Measurements from ENCODE around the gene NCAM1. TPM values are rescaled to one million over a fixed set of nuclear protein-coding genes. Genes with fewer than 3 reads are reported as not detected.

NCAM1 gene
- total RNA-seq, 1 experiment from 2014 or later = 5.9 TPM

DNA sequence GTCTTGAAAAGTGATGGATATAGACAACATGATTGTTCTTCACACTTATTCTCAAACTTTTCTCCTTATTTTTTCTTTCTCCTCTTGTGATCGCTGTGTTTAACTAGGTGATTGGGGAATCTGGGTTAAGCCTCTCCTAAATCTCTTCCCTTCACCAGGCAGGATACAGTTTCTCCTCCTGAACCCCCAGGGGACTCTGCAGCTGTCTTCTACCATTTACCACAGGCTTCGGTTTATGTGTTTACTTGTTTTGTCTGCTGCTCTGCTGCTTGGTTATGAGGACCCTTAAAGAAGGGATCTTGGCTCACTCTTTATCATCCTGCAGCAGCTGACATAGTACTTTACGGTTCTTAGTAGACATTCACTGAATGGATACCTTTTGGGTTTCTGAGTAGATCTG, 124.2 kb downstream of the NCAM1 start:
- ChIA-PET CTCF (no interaction called here), POLR2A (no interaction called here)
- ATAC-seq (no peak), DNase-seq (ENCODE audit: low spot score) (no peak)
- no peak overlapping the region for H3K27ac Mint-ChIP-seq
- no peak overlapping the region for H3K4me3 Mint-ChIP-seq
- no peaks in the 10 kb centered on the region for H3K36me3 Mint-ChIP-seq
- peaks cover 69% of the 10 kb centered on the region for H3K27me3 Mint-ChIP-seq (ENCODE audit: low read depth)
- TF ChIP-seq GRHL2 (CRISPR knock-in tag; IDR thresholded peaks at IDR 0.05; ENCODE audit: insufficient replicate concordance, severe bottlenecking) (no peak), ETV6 (CRISPR knock-in tag; IDR thresholded peaks at IDR 0.05) (no peak), ZNF317 (CRISPR knock-in tag; IDR thresholded peaks at IDR 0.05; ENCODE audit: borderline replicate concordance, low read depth) (no peak), GTF2I (CRISPR knock-in tag; conservative IDR thresholded peaks at IDR 0.05) (no peak), ZNF671 (CRISPR knock-in tag; IDR thresholded peaks at IDR 0.05) (no peak), FOXK1 (CRISPR knock-in tag; IDR thresholded peaks at IDR 0.05) (no peak), HMGA2 (CRISPR knock-in tag; IDR thresholded peaks at IDR 0.05) (no peak)
- TF ChIP-seq, protein P1, sequence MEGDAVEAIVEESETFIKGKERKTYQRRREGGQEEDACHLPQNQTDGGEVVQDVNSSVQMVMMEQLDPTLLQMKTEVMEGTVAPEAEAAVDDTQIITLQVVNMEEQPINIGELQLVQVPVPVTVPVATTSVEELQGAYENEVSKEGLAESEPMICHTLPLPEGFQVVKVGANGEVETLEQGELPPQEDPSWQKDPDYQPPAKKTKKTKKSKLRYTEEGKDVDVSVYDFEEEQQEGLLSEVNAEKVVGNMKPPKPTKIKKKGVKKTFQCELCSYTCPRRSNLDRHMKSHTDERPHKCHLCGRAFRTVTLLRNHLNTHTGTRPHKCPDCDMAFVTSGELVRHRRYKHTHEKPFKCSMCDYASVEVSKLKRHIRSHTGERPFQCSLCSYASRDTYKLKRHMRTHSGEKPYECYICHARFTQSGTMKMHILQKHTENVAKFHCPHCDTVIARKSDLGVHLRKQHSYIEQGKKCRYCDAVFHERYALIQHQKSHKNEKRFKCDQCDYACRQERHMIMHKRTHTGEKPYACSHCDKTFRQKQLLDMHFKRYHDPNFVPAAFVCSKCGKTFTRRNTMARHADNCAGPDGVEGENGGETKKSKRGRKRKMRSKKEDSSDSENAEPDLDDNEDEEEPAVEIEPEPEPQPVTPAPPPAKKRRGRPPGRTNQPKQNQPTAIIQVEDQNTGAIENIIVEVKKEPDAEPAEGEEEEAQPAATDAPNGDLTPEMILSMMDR (IDR thresholded peaks at IDR 0.05) = no peak
- TF ChIP-seq, protein P2, sequence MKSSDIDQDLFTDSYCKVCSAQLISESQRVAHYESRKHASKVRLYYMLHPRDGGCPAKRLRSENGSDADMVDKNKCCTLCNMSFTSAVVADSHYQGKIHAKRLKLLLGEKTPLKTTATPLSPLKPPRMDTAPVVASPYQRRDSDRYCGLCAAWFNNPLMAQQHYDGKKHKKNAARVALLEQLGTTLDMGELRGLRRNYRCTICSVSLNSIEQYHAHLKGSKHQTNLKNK (CRISPR knock-in tag; IDR thresholded peaks at IDR 0.05) = no peak
- TF ChIP-seq, protein P3, sequence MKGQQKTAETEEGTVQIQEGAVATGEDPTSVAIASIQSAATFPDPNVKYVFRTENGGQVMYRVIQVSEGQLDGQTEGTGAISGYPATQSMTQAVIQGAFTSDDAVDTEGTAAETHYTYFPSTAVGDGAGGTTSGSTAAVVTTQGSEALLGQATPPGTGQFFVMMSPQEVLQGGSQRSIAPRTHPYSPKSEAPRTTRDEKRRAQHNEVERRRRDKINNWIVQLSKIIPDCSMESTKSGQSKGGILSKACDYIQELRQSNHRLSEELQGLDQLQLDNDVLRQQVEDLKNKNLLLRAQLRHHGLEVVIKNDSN (CRISPR knock-in tag; IDR thresholded peaks at IDR 0.05) = no peak
- TF ChIP-seq, protein P4, sequence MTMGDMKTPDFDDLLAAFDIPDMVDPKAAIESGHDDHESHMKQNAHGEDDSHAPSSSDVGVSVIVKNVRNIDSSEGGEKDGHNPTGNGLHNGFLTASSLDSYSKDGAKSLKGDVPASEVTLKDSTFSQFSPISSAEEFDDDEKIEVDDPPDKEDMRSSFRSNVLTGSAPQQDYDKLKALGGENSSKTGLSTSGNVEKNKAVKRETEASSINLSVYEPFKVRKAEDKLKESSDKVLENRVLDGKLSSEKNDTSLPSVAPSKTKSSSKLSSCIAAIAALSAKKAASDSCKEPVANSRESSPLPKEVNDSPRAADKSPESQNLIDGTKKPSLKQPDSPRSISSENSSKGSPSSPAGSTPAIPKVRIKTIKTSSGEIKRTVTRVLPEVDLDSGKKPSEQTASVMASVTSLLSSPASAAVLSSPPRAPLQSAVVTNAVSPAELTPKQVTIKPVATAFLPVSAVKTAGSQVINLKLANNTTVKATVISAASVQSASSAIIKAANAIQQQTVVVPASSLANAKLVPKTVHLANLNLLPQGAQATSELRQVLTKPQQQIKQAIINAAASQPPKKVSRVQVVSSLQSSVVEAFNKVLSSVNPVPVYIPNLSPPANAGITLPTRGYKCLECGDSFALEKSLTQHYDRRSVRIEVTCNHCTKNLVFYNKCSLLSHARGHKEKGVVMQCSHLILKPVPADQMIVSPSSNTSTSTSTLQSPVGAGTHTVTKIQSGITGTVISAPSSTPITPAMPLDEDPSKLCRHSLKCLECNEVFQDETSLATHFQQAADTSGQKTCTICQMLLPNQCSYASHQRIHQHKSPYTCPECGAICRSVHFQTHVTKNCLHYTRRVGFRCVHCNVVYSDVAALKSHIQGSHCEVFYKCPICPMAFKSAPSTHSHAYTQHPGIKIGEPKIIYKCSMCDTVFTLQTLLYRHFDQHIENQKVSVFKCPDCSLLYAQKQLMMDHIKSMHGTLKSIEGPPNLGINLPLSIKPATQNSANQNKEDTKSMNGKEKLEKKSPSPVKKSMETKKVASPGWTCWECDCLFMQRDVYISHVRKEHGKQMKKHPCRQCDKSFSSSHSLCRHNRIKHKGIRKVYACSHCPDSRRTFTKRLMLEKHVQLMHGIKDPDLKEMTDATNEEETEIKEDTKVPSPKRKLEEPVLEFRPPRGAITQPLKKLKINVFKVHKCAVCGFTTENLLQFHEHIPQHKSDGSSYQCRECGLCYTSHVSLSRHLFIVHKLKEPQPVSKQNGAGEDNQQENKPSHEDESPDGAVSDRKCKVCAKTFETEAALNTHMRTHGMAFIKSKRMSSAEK (CRISPR knock-in tag; IDR thresholded peaks at IDR 0.05; ENCODE audit: borderline replicate concordance) = no peak
- no peaks in the 10 kb centered on the region for H3K9me3 Mint-ChIP-seq
- H3K4me1 Mint-ChIP-seq = peaks cover 27% of the 10 kb centered on the region

DNA sequence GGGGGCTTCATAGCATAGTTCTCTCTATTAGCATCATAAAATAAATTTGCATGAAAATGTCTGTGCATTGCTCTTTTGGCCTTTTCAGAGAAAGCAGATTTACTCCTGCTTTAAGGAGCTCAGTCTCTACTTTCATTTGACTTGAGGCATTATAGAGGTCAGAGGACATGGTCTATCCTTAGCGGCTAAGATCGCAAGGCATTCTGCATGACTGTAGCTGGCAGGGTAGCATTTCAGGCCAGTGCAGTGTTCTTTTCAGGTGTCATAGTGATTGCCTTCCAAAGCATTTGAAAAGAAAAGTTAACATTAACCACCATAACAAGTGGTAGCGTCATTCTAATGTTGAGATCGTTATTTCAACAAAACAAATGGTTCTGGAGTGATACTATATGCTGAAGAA, 126.5 kb downstream of the NCAM1 start:
- POLR2A ChIA-PET = interaction anchor here (0.6 kb wide), 1 partner anchor 256 kb away, joined by 4 read pairs; no protein-coding TSS in a partner anchor
- Mint-ChIP-seq H3K4me1 (peaks cover 22% of the 10 kb centered on the region), H3K27me3 (ENCODE audit: low read depth) (peaks cover 90% of the 10 kb centered on the region), H3K36me3 (no peaks in the 10 kb centered on the region), H3K9me3 (no peaks in the 10 kb centered on the region), H3K4me3 (no peak overlapping the region), H3K27ac (no peak overlapping the region)
- peak; percentile 92 for ATAC-seq
- DNase-seq (ENCODE audit: low spot score) = no peak
- CTCF ChIA-PET = interaction anchor here (1.2 kb wide), 1 partner anchor 293 kb away, joined by 3 read pairs; no protein-coding TSS in a partner anchor
- TF ChIP-seq JUN (CRISPR knock-in tag; IDR thresholded peaks at IDR 0.05) (no peak), JAZF1 (CRISPR knock-in tag; IDR thresholded peaks at IDR 0.05) (no peak), MXD4 (CRISPR knock-in tag; IDR thresholded peaks at IDR 0.05; ENCODE audit: borderline replicate concordance) (no peak), FOXK1 (CRISPR knock-in tag; IDR thresholded peaks at IDR 0.05) (no peak), CREB1 (CRISPR knock-in tag; IDR thresholded peaks at IDR 0.05) (no peak), NFYB (CRISPR knock-in tag; conservative IDR thresholded peaks at IDR 0.05; ENCODE audit: low read depth) (no peak)
- TF ChIP-seq, protein P5, sequence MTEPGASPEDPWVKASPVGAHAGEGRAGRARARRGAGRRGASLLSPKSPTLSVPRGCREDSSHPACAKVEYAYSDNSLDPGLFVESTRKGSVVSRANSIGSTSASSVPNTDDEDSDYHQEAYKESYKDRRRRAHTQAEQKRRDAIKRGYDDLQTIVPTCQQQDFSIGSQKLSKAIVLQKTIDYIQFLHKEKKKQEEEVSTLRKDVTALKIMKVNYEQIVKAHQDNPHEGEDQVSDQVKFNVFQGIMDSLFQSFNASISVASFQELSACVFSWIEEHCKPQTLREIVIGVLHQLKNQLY (CRISPR knock-in tag; IDR thresholded peaks at IDR 0.05) = no peak
- TF ChIP-seq, protein P6, sequence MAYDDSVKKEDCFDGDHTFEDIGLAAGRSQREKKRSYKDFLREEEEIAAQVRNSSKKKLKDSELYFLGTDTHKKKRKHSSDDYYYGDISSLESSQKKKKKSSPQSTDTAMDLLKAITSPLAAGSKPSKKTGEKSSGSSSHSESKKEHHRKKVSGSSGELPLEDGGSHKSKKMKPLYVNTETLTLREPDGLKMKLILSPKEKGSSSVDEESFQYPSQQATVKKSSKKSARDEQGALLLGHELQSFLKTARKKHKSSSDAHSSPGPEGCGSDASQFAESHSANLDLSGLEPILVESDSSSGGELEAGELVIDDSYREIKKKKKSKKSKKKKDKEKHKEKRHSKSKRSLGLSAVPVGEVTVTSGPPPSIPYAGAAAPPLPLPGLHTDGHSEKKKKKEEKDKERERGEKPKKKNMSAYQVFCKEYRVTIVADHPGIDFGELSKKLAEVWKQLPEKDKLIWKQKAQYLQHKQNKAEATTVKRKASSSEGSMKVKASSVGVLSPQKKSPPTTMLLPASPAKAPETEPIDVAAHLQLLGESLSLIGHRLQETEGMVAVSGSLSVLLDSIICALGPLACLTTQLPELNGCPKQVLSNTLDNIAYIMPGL (CRISPR knock-in tag; IDR thresholded peaks at IDR 0.05) = no peak
- TF ChIP-seq, protein P2 (CRISPR knock-in tag; IDR thresholded peaks at IDR 0.05) = no peak
- TF ChIP-seq, protein P7, sequence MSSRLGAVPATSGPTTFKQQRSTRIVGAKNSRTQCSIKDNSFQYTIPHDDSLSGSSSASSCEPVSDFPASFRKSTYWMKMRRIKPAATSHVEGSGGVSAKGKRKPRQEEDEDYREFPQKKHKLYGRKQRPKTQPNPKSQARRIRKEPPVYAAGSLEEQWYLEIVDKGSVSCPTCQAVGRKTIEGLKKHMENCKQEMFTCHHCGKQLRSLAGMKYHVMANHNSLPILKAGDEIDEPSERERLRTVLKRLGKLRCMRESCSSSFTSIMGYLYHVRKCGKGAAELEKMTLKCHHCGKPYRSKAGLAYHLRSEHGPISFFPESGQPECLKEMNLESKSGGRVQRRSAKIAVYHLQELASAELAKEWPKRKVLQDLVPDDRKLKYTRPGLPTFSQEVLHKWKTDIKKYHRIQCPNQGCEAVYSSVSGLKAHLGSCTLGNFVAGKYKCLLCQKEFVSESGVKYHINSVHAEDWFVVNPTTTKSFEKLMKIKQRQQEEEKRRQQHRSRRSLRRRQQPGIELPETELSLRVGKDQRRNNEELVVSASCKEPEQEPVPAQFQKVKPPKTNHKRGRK (CRISPR knock-in tag; IDR thresholded peaks at IDR 0.05; ENCODE audit: borderline replicate concordance) = no peak
- TF ChIP-seq, protein P8, sequence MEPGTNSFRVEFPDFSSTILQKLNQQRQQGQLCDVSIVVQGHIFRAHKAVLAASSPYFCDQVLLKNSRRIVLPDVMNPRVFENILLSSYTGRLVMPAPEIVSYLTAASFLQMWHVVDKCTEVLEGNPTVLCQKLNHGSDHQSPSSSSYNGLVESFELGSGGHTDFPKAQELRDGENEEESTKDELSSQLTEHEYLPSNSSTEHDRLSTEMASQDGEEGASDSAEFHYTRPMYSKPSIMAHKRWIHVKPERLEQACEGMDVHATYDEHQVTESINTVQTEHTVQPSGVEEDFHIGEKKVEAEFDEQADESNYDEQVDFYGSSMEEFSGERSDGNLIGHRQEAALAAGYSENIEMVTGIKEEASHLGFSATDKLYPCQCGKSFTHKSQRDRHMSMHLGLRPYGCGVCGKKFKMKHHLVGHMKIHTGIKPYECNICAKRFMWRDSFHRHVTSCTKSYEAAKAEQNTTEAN (CRISPR knock-in tag; IDR thresholded peaks at IDR 0.05) = no peak
